ENCODE measurements around the gene SLC7A11.
"Not testable (repeated sequence)": the region's sequence is repeated elsewhere in the genome, so short reads cannot be mapped to it uniquely, and the experiment has no call there.

SLC7A11 gene

DNA sequence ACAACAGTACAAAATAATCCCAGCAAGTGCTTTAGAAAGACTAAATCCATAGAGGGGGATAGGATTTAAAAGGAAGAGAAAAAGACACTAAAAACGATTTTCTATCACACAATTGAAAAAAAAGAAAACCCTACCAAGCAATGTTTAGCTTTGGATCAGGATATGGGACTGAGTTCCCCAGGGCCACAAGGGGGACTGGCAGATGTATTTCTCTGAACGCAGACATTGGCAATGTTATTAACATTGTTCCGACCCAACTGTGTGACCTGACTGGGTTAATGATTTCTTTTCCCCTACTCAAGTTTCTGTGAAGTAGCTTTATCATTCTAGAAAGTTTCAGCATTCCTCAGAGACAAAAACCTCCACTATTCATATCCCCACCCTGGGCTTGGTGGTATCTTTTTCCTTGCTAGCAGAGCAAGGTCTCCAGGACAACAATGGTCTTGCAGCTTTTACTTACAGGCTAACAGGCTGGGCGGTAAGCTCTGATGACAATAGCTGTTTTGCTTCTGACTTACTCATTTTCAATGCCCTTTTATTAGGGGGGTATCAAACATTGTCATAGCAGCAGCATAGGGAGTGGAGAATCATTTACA, 25.8 kb downstream of the SLC7A11 start:
- TF ChIP-seq, protein P1, sequence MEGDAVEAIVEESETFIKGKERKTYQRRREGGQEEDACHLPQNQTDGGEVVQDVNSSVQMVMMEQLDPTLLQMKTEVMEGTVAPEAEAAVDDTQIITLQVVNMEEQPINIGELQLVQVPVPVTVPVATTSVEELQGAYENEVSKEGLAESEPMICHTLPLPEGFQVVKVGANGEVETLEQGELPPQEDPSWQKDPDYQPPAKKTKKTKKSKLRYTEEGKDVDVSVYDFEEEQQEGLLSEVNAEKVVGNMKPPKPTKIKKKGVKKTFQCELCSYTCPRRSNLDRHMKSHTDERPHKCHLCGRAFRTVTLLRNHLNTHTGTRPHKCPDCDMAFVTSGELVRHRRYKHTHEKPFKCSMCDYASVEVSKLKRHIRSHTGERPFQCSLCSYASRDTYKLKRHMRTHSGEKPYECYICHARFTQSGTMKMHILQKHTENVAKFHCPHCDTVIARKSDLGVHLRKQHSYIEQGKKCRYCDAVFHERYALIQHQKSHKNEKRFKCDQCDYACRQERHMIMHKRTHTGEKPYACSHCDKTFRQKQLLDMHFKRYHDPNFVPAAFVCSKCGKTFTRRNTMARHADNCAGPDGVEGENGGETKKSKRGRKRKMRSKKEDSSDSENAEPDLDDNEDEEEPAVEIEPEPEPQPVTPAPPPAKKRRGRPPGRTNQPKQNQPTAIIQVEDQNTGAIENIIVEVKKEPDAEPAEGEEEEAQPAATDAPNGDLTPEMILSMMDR (conservative IDR thresholded peaks at IDR 0.05), result no peak
- no peak for TF ChIP-seq ZFX (IDR thresholded peaks at IDR 0.05)
- H3K27ac ChIP-seq, result no peak overlapping the region

DNA sequence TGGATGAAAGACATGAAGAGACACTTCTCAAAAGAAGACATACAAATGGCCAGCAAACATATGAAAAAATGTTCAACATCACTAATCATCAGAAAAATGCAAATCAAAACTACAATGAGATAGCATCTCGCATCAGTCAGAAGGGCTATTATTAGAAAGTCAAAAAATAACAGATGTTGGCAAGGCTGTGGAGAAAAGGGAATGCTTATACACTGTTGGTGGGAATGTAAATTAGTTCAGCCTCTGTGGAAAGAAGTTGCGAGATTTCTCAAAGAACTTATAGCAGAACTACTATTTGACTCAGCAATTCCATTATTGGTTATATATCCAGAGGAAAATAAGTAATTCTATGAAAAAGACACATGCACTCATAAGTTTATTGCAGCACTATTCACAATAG, 31.6 kb downstream of the SLC7A11 start:
- not testable (repeated sequence) for H3K27ac ChIP-seq

DNA sequence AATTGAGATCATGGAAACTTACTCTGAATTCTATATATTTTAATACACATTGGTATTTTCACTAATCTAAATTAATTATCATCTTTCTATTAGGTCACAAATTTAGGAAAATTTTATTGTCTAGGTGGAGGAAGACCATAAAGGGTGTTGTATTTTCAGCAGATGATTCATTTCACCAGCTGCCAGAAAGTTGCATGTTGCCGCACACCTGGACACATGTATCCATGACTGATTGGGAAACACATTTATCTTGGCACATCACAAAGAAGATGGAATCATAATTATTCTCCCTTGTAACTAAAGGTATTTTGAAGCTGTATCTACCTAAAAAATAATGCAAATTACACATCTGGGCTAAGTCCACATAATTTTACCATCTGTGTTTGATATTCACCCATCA, 33.1 kb downstream of the SLC7A11 start:
- H3K27ac ChIP-seq, result no peak overlapping the region
- no peak for TF ChIP-seq ZFX (IDR thresholded peaks at IDR 0.05)
- TF ChIP-seq, protein P1 (conservative IDR thresholded peaks at IDR 0.05), result no peak

DNA sequence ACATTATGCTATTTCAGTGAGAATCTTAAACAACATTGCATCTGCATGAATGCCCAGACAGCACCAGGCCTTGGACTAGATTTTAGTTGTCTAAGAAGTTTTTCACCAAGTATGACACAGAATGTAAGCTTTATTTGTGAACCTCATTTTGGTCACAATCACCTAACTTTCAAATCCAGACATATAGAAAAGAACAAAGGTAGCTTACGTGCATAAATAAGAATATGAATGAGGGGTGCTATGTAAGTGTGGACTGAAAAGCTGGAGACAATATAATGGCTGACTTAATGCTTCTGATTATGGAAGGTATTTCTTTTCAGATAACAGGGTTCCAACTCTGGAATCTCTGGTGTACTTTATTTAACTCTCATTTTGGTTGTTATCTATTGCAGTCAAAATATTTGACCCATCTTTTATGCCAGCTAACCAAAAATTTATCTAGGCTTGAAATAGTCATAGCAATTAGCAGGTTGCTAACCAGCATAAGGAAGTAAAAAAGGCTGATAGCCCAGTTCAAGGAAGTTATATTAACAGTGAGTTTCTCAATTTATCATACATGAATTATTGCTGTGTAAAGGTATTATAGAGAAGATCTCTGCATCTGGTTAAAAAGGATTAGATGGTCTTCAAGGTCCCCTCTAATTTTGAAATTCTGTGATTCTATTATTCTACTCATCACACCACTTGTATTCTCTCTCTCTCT, 36.5 kb downstream of the SLC7A11 start:
- no peak overlapping the region for H3K27ac ChIP-seq
- TF ChIP-seq ZFX (IDR thresholded peaks at IDR 0.05), result no peak
- TF ChIP-seq, protein P1 (conservative IDR thresholded peaks at IDR 0.05), result no peak

- TF ChIP-seq, protein P1 (conservative IDR thresholded peaks at IDR 0.05), result no peak
- TF ChIP-seq ZFX (IDR thresholded peaks at IDR 0.05), result no peak
- H3K27ac ChIP-seq, result no peak overlapping the region
Measured at GRCh38 chr4:138204507-138204906, 37.6 kb downstream of the SLC7A11 start.

DNA sequence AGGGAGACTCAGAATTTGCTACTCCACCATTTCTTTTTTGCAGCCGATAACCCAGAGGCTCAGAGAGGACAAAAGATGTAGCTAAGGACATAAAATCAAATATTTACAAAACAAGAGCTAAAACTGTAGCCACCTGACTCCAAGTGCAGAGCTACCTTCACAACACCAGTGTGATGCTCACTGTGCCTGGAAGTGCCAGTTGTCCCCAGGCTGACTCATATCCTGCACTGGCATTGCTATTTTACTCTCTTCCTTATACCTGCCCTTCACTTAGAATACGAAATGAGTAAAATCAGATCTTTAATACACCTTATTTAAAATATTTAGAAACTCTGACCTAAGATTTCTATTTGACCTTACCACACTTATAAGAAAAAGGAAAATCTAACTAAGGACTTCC, 39.5 kb downstream of the SLC7A11 start:
- H3K27ac ChIP-seq, result no peak overlapping the region
- TF ChIP-seq ZFX (IDR thresholded peaks at IDR 0.05), result no peak
- TF ChIP-seq, protein P1 (conservative IDR thresholded peaks at IDR 0.05), result no peak

DNA sequence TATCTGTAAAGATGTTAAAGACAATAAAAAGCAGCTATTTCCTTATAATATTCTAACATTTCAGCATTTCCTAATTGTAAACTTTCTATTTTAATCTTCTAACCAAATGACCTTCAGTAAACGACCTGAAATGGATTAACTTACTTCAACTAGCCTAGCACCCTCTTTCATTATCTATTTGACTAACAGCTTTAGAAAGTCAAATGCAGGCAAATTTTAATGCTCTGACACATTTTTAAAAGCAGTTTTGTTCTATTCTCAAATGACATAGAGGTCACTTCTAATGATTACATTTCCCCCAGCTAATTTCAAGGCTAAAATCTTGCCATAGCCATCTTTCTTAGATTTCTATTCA, 41.9 kb downstream of the SLC7A11 start:
- TF ChIP-seq ZFX (IDR thresholded peaks at IDR 0.05), result no peak
- TF ChIP-seq, protein P1 (conservative IDR thresholded peaks at IDR 0.05), result no peak
- no peak overlapping the region for H3K27ac ChIP-seq

Data from C4-2B (cell line).